Thymus (tissue), 11 donors: ENCODE results near the gene IL17RD. TPM values are rescaled to one million over a fixed set of nuclear protein-coding genes. Genes with fewer than 3 reads are reported as not detected.

Experiments used
- DNase-seq, 9 donors: peaks; one replicate each; pipeline ENCODE4 v3.0.0-alpha.2; 2013; ENCODE audit warnings: low spot score in 9 of 9, low read depth in 6 of 9, missing footprints in 1 of 9
- H3K27ac ChIP-seq, 2 donors: one replicate each; pipeline ENCODE4 v1.5.1; 2013; ENCODE audit warnings: control low read depth in 1 of 2, low read depth in 1 of 2, low read length in 1 of 2, mild to moderate bottlenecking in 1 of 2, moderate library complexity in 1 of 2
- H3K27me3 ChIP-seq, 2 donors: one replicate each; pipeline ENCODE4 v1.5.1; 2013; ENCODE audit warnings: low read length in 1 of 2; ENCODE audit not compliant: control insufficient read depth in 2 of 2, insufficient read depth in 1 of 2
- H3K36me3 ChIP-seq, 2 donors: one replicate each; pipeline ENCODE4 v1.5.1; 2013; ENCODE audit warnings: low read length in 1 of 2, mild to moderate bottlenecking in 1 of 2, moderate library complexity in 1 of 2; ENCODE audit not compliant: control insufficient read depth in 2 of 2, insufficient read depth in 2 of 2
- H3K4me1 ChIP-seq, 2 donors: one replicate each; pipeline ENCODE4 v1.5.1; 2013; ENCODE audit warnings: low read length in 2 of 2; ENCODE audit not compliant: control insufficient read depth in 2 of 2, insufficient read depth in 2 of 2
- H3K4me3 ChIP-seq, 2 donors: one replicate each; pipeline ENCODE4 v1.5.1; 2013; ENCODE audit warnings: low read length in 2 of 2, control low read depth in 1 of 2, mild to moderate bottlenecking in 1 of 2
- H3K9me3 ChIP-seq, 2 donors: one replicate each; pipeline ENCODE4 v1.5.1; 2013; ENCODE audit warnings: low read length in 1 of 2, mild to moderate bottlenecking in 1 of 2; ENCODE audit not compliant: control insufficient read depth in 2 of 2, insufficient read depth in 1 of 2
- WGBS: extraction: QIAGEN DNeasy Blood & Tissue Kit; methylation state at CpG from one replicate; pipeline ENCODE4 v1.1.7; 2013; 5-methylcytosine and 5-hydroxymethylcytosine counted together
- polyA plus RNA-seq: library from polyadenylated mRNA; stranded (reverse); fragments of 200-250 nt; gene quantifications from one replicate; pipeline ENCODE4 v1.2.3, GENCODE V29; 2013
- total RNA-seq: library from RNA; stranded (reverse); fragments of 120-200 nt; gene quantifications from one replicate; pipeline ENCODE4 v1.2.4, GENCODE V29; 2013
- donor health status: healthy.

The IL17RD gene
- total and polyA plus RNA-seq, 2 donors, result 0.37 to 0.61 TPM

DNA sequence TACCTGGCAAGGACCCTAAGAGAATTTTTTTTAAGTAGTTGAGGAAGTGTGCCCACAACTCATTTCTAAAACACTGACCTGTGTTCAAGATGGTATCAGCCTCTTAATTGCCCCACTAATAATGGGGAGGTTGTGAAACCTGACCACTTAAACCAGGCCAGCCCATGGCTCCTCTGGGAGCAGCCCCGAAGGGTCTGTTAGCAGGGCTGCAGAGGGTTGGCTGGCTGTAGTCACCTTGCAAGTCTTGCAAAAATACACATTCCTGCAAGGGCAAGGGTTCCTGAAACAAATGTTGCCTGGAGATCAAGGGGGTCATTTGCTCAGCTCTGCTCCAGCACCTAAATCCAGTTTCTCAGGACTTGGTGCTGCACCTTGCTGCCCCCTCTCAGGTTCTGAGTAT, 3.2 kb downstream of the IL17RD start:
- H3K4me3 ChIP-seq, result no peak overlapping the region
- WGBS, result 38% methylated on average over 1 of the region's 1 CpG
- peaks cover 38 to 89% of the 10 kb centered on the region in 2 donors for H3K27me3 ChIP-seq
- no peaks in the 10 kb centered on the region for H3K36me3 ChIP-seq
- peaks cover 10 to 16% of the 10 kb centered on the region in 2 donors for H3K4me1 ChIP-seq
- no peak overlapping the region for H3K27ac ChIP-seq
- no peaks in the 10 kb centered on the region for H3K9me3 ChIP-seq
- no peak for DNase-seq

- H3K9me3 ChIP-seq, result no peaks in the 10 kb centered on the region
- 65% methylated on average over 5 of the region's 5 CpGs for WGBS
- no peak overlapping the region for H3K27ac ChIP-seq
- H3K4me1 ChIP-seq, result peaks cover 10 to 16% of the 10 kb centered on the region in 2 donors
- H3K27me3 ChIP-seq, result peaks cover 35 to 89% of the 10 kb centered on the region in 2 donors
- no peak for DNase-seq
- H3K4me3 ChIP-seq, result no peak overlapping the region
- H3K36me3 ChIP-seq, result no peaks in the 10 kb centered on the region
Observed at GRCh38 chr3:57160765-57161538, 4.2 kb downstream of the IL17RD start.

DNA sequence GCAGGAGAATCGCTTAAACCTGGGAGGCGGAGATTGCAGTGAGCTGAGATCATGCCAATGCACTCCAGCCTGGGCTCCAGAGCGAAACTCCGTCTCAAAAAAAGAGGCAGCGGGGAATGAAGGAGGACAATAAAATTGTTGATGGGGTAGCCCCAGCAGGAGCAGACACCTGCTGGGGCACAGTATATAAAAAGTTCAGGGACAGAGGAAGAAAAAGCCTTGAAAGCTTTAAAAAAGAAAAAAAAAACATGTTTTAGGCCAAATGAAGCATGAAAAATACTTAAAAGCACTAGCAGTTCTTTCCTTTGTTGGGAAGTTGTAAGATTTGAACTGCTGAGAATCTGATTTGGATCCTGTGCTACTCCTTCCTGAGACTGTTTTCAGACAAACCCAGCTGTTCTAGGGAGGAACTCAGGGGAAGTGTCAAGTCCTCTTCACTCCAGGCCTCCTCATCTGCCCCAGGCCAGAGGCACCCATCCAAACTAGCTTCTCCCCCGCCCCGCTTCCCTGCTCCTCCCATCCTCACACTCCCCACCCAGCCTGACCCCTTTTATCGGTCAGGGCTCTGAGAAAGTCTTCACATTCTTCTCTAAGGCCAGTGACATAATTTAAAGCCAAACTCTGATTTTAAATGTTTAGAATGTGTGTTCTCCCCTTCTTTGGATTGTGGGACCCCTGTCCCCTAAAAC, 4.9 kb downstream of the IL17RD start:
- peaks cover 10 to 16% of the 10 kb centered on the region in 2 donors for H3K4me1 ChIP-seq
- H3K4me3 ChIP-seq, result no peak overlapping the region
- H3K27me3 ChIP-seq, result peaks cover 28 to 87% of the 10 kb centered on the region in 2 donors
- H3K9me3 ChIP-seq, result no peaks in the 10 kb centered on the region
- DNase-seq, result no peak
- WGBS, result 83% methylated on average over 8 of the region's 8 CpGs
- no peak overlapping the region for H3K27ac ChIP-seq
- no peaks in the 10 kb centered on the region for H3K36me3 ChIP-seq

- peaks cover 2 to 7% of the 10 kb centered on the region in 2 donors for H3K4me1 ChIP-seq
- H3K27ac ChIP-seq, result no peak overlapping the region
- DNase-seq, result peak in 1 of 9 donors; percentile 12
- no peak overlapping the region for H3K4me3 ChIP-seq
- no peaks in the 10 kb centered on the region for H3K36me3 ChIP-seq
- peaks cover 17 to 87% of the 10 kb centered on the region in 2 donors for H3K27me3 ChIP-seq
- H3K9me3 ChIP-seq, result no peaks in the 10 kb centered on the region
- WGBS, result 7% methylated on average over 8 of the region's 8 CpGs
Observed at GRCh38 chr3:57158813-57159738, 6.1 kb downstream of the IL17RD start.

DNA sequence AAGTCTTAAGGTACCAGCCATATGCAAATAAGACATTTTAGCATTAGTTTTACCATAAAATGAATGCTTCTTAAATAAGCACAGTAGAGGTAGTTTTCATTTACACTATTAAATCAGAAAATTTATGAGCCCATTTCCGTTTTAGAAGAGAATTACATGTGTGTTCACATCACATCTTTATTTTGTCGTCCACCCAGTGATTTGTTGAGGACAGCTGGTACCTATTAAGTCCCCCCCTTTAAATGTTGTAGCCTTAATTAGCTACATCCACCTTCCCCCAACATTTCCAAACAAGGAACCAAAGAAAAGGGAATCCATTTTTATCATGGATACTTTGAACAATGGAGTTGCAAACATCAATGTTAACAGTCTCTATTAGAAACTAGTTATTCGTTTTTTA, 6.8 kb downstream of the IL17RD start:
- DNase-seq, result no peak
- H3K27ac ChIP-seq, result no peak overlapping the region
- peaks cover 10 to 84% of the 10 kb centered on the region in 2 donors for H3K27me3 ChIP-seq
- H3K4me1 ChIP-seq, result peaks cover 0 to 6% of the 10 kb centered on the region in 2 donors
- H3K9me3 ChIP-seq, result no peaks in the 10 kb centered on the region
- H3K36me3 ChIP-seq, result no peaks in the 10 kb centered on the region
- WGBS, result 54% methylated on average over 3 of the region's 3 CpGs
- H3K4me3 ChIP-seq, result no peak overlapping the region

GRCh38 chr3:57157545-57157944, 7.6 kb downstream of the IL17RD start:
- Histone ChIP-seq H3K27me3 (peaks cover 3 to 82% of the 10 kb centered on the region in 2 donors), H3K4me3 (no peak overlapping the region), H3K4me1 (peaks cover 0 to 6% of the 10 kb centered on the region in 2 donors), H3K9me3 (no peaks in the 10 kb centered on the region), H3K27ac (no peak overlapping the region), H3K36me3 (no peaks in the 10 kb centered on the region)
- no peak for DNase-seq
- WGBS, result 40% methylated on average over 10 of the region's 10 CpGs

GRCh38 chr3:57155310-57155643, 9.9 kb downstream of the IL17RD start:
- peaks cover 0 to 80% of the 10 kb centered on the region in 2 donors for H3K27me3 ChIP-seq
- no peak overlapping the region for H3K4me3 ChIP-seq
- WGBS, result 90% methylated on average over 3 of the region's 3 CpGs
- H3K36me3 ChIP-seq, result no peaks in the 10 kb centered on the region
- H3K27ac ChIP-seq, result no peak overlapping the region
- peaks cover 0 to 6% of the 10 kb centered on the region in 2 donors for H3K4me1 ChIP-seq
- H3K9me3 ChIP-seq, result no peaks in the 10 kb centered on the region
- no peak for DNase-seq

DNA sequence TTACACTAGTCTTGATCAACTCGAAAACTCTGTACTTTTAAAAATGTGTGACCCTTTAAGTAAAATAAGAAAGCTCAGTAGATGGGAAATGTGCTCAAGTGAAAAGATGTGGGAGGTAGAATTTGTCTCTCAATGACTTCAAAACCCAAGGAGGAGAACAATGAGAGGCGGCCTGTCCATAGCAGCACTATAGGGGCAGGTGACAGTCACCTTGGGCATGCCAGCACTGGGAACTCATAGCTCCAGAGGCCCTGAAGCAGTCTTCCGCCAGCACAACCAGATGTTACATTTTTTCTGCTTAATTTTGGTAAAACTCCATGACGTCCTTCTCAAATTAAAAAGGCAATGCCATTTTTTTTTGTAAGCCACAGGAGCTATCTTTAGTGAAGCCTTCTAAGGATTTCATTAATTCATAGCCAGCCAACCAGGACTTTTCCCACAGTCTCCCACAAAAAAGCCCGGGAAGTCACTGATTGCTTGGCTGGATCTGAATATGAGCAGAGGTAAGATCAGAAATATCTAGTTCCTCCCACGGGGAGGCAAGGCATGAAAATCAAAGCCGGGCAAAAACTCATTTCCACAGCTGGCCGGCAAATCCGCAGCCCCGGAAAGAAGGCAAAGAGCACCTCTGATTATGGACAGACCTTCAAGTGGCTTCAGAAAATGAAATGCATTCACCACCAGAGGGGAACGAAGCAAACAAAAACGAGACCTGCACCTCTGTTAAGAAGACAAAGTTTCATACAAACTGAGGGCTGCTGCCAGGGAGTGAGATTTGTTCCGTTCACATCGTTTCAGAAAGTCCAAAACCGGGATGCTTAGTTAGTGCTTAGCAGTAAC, 10.5 kb downstream of the IL17RD start:
- Histone ChIP-seq H3K4me3 (no peak overlapping the region), H3K9me3 (no peaks in the 10 kb centered on the region), H3K27me3 (peaks cover 0 to 79% of the 10 kb centered on the region in 2 donors), H3K4me1 (peaks cover 0 to 6% of the 10 kb centered on the region in 2 donors), H3K36me3 (no peaks in the 10 kb centered on the region), H3K27ac (no peak overlapping the region)
- WGBS, result 74% methylated on average over 15 of the region's 15 CpGs
- DNase-seq, result no peak
